Measurements from ENCODE around the gene CCBE1. TPM values are rescaled to one million over a fixed set of nuclear protein-coding genes. Genes with fewer than 3 reads are reported as not detected.

Gene CCBE1
- total RNA-seq, 1 experiment from 2014 or later = 7.2 TPM

DNA sequence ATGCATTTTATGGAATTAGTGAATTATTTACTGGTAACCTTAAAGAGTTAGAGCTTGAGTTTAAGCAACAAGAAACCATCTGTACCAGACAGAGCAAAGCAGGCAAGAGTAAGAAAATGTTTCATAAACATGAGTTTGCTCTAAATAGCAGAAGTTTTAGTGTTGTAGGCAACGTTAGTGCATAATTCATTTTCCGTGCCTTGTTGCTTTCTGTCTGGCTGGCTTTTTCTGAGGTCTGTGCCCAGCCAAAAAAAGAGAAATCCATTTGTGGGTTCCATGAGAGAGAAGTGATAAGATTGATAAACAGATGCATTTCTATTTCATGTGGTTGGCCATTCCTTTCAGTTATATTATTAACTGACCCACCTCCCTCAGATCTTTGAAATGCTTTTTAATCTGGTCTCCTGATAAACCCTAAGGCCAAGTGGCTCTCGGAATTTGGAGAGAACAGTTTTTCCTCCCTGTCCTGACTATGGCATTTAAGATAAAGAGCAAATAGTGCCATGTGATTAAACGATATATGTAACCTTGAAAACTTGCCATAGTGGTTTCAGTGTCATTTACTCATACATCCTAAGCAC lies 198.6 kb downstream of the CCBE1 start:
- DNase-seq (ENCODE audit: low read depth) = no peak

DNA sequence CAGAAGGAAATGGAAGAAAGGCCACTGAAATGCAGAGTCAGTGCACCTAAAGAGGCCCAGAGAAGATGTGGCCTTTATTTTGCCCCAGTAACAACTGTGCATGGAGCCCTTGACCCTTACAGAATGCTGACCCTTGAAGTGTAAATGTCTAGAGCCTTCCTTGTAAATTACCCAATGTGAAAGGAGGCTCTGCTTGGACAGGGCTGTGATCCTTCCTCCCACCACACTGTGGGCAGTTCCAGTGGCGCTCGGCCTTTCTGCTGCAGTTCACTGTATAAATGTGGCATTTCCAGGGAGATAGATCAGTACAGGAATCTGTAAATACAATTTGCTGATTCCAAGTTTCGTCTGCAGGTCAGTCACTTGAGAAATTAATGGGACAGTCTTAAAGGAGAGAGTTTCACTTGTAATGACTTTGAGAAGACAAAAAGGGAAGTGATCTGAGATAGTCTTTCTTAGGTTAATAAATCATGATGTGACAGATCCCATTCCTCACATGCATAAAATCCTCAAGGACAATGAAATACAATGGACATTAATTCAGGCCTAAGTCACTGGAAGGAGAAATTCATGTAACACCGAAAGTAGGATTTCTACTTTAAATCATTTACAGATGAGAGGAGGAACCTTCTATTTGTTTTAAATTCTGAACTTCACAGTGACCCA lies 204.3 kb downstream of the CCBE1 start:
- no peak for DNase-seq (ENCODE audit: low read depth)

DNA sequence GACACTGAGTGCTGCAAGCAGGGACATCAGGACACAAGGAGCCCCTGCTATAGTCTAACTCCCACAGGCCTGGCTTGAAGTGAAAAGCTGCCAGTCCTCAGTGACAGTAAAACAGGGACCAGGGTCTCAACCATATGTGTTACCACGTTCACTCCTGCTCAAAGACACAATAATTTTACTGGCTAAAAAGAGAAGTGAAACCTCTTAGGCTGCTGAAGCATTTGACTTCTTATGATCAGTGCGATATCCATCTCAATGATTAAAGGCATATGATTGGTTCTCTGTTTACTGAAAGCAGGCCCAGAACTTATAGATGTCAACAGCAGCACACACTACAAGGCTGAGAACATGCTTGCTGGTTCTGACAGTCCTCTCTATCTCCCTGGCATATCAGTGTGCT lies 208.3 kb downstream of the CCBE1 start:
- DNase-seq (ENCODE audit: low read depth) = no peak

DNA sequence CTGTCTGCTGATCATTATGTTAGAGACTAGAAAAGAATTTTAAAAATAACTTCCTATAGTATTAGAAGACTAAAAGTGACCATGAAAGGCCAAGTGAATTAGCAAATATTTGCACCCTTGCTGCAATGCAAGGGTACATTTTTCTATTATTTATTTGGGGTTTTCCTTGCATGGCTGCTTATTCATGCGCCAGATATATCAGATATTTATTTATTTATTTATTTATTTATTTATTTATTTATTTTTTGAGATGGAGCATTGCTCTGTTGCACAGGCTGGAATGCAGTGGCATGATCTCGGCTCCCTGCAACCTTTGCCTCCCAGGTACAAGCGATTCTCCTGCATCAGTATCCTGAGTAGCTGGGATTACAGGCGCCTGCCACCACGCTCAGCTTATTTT lies 211.8 kb downstream of the CCBE1 start:
- DNase-seq (ENCODE audit: low read depth) = no peak

DNA sequence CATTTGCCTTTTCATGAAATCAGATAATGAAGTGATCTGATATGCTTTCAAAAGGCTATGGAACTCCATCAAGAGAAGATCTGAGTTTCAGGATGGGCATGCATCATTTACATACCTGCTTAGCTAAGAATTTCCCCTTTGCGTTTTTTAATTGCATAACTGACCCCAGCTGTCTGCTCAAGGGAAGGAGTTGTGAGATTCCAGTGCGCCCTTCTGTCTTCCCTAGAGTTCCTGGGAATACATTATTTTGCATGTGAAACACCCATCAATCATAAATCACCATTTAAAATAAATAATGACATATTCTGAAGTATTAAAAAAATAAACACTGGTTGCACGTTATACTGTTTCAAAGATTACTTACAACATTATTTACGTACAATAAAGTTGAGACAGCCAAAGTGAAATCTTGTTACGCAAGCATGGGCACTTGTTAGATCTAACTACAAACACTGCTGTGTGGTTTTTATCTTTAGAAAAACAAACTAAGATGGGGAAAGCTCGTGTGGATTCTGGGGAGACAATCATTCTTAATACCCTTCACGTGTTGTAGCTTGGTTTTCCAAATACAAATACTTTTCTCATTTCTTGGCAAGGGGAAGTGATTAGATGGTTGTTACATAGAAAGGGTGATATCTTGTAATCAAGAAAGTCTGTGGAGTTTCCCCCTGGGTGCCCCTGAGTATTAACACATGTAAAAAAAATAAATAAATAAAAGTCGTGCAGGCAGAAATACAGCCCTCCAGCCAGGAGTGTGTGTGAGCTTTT lies 212.5 kb downstream of the CCBE1 start:
- peak; percentile 44 for DNase-seq (ENCODE audit: low read depth)

DNA sequence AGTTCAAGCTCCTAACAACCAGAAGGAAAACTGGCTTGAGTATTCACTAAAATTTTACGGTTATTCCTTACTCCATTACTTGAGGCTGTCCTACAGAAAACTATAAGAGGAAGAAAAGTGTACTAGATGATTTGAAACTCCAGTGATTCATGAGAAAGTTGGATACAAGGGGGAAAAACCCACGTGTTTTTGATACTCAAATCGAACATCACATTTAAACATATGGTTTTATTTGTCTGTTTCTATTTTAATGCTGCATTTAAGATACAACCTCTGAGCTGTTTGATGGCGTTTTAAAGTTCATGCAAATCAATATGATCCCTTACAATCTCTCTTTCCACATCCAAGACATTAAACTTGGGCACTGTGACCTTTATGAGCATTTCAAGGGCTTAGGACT lies 213.1 kb downstream of the CCBE1 start:
- no peak for DNase-seq (ENCODE audit: low read depth)

DNA sequence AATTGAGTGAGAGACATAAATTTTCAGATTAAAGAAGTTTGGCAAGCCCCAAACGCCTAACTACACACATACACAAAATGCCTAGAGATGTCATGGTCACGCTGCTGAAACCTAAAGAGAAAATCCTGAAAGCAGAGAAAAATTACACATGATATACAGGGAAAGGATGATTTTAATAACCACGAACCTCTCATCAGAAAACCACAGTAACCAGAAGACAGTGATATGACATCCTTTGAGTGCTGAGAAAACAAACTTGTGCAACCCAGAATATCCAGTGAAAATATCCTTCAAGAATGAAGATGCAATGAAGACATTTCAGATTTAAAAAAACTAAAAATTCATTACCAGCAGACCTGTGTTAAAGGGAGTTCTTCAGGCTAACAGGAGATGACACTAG lies 215.8 kb downstream of the CCBE1 start:
- no peak for DNase-seq (ENCODE audit: low read depth)

DNA sequence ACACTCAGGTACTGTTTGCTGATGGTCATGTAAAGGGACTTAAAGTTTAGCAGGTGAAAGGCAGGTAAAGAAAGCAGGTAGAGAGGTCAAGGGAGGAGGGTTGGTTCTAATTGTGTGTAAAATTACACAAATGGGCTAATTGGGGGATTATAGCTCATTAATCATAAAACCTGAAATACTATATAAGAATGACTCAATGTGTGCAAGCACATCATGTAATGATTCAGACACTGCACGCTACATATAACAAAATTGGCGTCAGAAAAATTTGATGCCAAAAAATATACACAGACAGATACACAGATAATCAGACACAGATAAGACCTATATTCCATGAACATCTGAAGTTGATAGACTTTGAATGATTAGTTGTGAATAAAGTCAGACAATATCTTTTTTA lies 217.4 kb downstream of the CCBE1 start:
- DNase-seq (ENCODE audit: low read depth) = no peak

DNA sequence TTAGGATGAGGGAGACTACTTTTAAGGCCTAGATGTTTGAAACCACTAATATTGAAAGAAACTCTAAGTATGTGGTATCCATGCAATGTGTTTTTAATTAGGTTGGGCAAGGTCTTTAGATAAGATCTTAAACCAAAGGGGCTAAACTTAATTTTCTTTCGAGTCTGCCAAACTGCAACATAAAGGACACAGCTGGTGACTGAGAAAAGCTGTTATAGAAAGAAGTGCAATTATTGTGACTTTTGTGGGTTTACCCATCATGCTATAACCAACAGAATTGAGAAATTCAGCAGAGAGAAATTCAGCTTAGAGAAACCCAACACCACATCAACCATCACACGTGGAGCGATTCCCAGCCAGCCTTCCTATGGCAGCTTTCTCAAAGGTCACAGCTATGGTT lies 218.6 kb downstream of the CCBE1 start:
- DNase-seq (ENCODE audit: low read depth) = no peak

DNA sequence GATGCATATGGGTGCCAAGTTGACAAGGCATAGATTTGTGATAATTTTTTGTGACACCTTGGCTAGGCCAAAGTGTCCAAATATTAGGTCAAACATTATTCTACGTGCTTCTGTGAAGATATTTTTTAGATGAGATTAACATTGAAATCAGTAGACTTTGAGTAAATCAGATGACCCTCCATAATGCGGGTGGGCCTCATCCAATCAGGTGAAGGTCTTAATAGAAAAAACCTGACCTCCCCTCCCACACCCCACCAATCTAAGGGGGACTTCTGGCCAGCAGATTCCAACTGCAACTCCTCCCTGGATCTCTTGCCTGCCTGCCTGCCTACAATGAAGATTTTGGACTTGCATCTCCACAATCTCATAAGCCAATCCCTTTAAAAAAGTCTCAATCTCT lies 219.4 kb downstream of the CCBE1 start:
- DNase-seq (ENCODE audit: low read depth) = no peak

DNA sequence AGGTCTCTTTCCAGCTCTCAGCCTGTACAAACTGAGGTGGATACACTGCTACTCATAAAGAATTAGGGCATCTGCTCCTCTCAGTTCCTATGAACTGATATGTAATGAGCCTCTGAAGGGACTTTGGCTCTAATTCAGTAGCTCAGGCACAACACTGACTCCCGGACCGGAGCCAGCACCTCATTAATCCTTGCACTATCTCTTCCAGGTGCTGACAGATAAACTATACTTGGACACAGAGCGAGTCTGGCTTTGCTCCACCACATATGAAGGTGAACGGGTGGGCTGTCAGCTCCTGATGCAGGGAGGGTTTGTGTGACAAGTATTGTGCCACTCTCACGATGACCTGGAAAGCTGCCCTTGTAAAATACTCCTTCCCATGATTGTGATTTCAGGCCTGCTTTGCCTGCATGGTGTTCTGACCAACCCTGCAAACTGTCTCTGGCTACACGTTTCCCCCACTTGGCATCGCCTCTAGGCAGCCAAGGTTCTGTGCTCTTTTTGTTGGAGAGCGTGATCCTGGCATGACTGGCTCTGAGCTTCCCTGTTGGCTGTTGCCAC lies 226.6 kb downstream of the CCBE1 start:
- DNase-seq (ENCODE audit: low read depth) = no peak

DNA sequence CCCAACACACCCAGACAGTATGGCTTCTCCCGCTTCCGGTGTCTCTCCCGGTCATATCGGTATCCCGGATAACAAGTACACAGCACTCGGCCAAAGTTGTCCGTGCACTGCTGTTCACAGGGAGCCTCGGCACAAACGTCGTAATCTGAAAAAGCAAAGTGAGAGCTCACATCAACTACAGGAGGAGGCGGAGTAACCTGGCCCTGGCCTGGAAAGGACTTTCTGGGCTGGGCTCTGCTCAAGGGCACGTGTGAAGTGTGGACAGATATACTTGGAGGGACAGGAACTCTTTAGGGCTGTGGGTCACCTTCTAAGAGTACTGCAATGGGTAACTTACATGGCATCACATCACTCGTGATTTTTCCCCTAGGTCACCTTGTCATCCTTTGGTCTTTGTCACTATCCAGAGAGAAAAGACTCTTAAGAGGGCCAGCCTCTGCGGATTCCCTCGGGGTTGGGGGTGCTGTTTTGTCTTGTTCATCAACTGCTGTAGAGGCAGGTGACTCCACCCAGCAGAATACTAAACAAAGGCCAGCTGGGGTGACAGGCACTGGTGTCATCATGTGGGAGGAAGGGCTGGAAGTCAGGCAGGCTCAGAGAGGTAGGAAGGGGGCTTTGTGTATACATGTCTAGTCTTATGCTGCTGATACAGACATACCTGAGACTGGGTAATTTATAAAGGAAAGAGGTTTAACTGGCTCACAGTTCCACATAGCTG lies 227.6 kb downstream of the CCBE1 start:
- DNase-seq (ENCODE audit: low read depth) = no peak

DNA sequence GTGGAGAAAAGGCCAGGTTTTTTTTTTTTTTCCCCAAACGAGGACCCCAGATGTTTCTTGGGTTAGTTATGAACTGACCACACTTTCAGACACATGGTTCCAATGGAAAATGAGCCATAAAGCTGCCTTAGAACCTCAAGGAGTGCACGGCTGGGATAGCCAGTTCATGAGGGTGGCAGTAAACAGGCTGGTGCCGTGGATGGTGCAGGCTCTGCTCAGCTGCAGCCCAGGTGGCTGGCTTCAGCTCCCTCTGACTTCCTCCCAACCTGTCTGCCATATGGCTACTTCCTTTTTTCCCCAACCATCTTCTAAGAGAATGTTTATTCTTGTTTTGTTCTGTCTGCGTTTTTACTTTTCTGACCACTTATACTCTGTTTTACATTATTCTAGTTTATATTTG lies 228.4 kb downstream of the CCBE1 start:
- DNase-seq (ENCODE audit: low read depth) = no peak

DNA sequence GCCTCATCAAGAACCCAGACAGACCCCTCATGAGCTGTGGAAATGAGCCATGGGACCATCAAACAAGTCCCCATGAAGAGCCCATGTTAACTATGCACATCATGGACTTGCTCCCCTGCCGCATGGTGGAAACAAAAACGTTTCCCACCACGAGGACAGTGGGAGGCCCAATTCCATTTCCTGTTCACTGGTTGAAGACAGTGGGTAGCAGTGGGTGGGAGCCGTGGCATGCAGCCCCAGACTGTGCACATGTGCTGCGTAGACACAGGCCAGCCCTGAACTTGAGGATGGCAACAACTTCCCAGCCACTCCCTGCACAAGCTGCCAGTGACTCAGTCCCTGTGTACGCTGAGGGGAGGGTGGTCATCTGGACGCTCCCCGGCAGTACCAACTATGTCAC lies 229.7 kb downstream of the CCBE1 start:
- no peak for DNase-seq (ENCODE audit: low read depth)

DNA sequence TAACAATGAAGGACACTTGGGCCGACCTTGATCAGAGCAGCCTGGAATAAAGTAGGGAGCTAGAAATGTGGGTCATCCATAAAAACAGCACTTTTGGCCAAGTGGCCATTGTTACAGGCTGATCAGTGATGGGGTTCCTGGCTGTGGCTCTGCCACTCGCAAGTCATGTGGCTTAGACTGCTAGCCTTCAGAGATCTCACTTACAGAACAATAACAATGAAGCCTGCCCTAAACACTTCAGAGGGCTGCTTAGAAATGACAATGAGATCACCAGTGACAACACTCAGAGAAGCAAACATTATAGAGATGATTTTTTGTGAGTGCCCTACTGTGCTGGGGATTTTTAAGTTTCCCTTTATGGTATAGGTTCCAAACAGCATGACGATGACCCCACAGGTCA lies 230.2 kb downstream of the CCBE1 start:
- DNase-seq (ENCODE audit: low read depth) = no peak

DNA sequence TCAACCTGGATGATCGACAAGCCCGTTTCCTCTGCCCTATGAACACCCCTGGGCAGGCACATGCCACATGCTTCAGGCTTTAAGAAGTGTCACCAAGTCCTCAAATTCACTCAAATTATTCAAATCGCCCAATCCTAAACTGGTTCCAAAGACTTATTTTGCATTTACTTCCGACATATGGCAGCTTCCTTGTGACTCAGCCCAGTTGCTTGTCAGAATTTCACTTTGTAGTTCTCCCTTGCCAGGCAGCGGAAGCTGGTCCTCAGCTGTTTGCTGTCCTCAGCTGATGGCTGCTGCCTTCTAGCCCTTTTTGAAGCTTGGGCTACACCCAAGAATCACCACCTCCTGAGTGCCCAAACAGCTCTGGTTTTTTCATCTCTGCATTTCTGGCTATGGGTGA lies 232.7 kb downstream of the CCBE1 start:
- DNase-seq (ENCODE audit: low read depth) = no peak

DNA sequence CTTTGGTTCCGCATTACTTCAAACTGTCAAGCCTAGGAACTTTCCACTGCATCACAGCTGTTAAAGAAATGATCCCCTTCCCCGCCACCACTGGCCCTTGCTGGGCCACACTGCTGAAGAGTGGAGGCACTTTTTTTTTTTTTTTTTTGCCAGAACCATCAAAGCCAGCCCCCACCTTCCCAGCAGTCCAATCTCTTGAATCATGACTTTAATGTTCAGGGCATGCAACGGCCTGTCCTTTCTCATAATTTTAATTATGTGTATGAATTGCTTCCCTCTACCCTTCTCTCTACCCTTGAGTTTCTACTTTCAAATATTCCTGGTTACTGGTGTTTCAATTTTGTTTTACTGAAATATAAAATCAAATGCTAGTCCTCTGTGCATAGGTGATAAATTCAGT lies 236.1 kb downstream of the CCBE1 start:
- no peak for DNase-seq (ENCODE audit: low read depth)

DNA sequence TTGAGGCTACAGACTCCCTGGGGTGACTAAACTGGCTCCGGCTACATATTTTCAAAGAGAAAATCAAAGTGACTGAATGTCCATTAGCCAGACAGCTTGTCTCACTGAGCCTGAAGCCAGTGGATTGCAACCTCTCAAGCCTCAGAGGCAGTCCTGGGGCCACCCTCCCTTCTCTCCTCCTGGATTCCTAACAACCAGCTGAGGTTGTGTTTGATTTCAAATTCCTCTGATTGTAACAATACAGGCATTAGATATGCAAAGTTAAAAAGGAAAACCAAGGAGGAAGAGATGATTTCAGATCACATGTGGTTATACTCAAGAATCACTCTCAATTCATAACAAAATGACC lies 237.2 kb downstream of the CCBE1 start:
- no peak for DNase-seq (ENCODE audit: low read depth)

DNA sequence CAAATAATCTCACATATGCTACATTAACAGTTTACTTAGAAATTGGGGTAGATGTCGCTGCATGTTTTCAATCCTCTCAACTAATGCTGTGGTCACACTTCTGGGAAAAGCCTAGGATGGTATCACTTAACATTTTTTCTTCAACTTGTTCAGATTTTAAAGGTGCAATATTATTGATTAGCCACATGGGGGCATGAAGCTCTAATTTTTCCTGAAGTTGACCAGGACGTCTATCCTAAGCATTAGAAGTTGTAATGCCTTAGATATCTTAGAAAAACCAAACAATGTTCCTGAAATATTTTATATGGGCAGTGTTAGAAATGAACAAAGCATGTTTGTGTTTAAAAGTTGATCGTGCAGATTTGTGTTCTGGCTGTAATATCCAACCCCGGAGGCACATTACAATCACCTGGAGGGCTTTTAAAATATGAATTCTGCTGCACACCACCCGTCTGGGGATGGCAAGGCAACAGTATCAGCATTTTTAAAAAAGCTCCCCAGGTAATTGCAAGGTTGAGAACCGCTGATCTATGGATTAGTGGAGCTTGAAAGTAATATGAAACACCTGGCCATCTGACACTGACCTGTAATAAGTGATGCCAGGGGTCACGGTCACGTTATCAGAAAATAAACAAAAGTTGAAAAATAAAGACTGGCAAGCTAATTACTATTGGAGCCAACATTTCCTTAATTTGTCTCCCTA lies 237.7 kb downstream of the CCBE1 start:
- DNase-seq (ENCODE audit: low read depth) = peak; percentile 50

DNA sequence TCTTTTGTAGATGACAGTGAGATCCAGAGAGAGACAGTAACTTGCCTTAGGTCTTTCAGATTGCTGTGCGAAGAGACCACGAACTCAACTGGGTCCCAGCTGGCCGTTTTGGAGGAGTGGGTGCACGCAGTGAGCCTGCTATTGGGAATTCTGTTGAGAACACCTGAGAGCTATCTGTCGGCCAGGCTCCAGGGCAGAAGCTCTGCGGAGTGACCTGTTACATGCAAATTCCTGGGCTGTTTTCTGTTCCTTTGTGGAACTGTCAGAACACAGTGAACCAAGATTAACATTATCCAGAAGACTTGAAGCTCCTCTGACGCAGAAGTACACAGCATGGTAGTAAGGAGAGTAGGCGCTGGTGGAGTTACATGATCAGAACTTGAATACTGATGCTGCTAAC lies 238.6 kb downstream of the CCBE1 start:
- no peak for DNase-seq (ENCODE audit: low read depth)

DNA sequence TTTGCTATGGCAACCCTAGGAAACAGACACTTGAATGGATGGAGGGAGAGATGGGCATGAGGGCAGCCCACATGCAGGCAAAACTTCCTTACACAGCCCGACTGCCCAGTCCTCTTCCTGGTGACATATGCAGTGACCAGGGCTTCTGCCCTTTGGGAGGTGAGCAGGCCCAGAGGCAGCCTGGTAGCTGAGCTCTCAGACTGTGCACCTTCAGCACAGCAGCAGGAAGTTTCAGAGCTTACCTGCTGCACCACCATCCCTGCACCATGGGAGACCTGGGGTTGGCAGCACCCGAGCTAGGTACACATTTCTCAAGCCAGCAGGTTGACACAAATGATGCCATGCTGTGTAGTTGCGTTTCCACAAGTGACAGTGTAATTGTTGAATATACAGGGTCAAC lies 240.6 kb downstream of the CCBE1 start:
- DNase-seq (ENCODE audit: low read depth) = no peak

DNA sequence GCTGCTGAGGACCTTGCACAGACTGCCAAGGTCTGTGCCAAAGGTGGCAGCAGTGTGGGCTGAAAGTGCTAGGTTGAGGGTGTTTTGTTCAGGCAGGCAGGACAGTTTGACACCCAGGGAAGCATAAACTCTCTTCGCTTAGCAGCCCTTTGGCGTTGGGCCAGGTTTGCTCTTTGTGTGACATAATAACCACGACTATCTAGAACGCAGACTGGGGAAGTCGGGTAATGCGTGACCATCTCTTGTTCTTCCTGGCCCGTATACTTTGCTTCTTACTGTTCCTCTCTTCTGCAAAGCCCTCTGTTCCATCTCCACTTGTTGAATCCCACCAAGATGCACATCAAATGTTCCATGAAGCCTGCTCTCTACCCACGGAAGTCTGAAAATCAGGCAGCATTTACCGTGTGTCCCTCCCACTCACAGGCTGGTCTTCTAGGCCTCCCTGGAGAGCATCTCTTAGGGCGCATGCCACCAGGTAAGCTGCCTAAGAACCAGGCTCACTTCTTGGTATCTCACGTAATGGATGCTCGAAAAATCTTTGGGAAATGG lies 241.4 kb downstream of the CCBE1 start:
- DNase-seq (ENCODE audit: low read depth) = no peak
